IPS DF 6.9 (cell line): Measurements from ENCODE around the gene BIRC3.
A peak's percentile ranks its signal among the peaks of the same experiment; 100 is the strongest.

Experiments
- DNase-seq: peaks from one replicate; pipeline ENCODE4 v3.0.0-alpha.2; 2013; ENCODE audit warnings: low read depth, low spot score
- H3K27ac ChIP-seq: one replicate; pipeline ENCODE4 v1.5.1; 2013; ENCODE audit warnings: low read length, control low read depth
- H3K27me3 ChIP-seq: 2 replicates; pipeline ENCODE4 v1.6.1; 2013; ENCODE audit warnings: mild to moderate bottlenecking, low read length; ENCODE audit not compliant: control insufficient read depth, insufficient read depth
- H3K36me3 ChIP-seq: 2 replicates; pipeline ENCODE4 v1.6.1; 2013; ENCODE audit warnings: low read length; ENCODE audit not compliant: control insufficient read depth, insufficient read depth
- H3K4me1 ChIP-seq: 2 replicates; pipeline ENCODE4 v1.6.1; 2013; ENCODE audit warnings: low read length; ENCODE audit not compliant: control insufficient read depth, insufficient read depth
- H3K4me3 ChIP-seq: 2 replicates; pipeline ENCODE4 v1.5.1; 2013; ENCODE audit warnings: mild to moderate bottlenecking, low read length
- H3K9me3 ChIP-seq: 2 replicates; pipeline ENCODE4 v1.6.1; 2013; ENCODE audit warnings: low read length, inconsistent platforms; ENCODE audit not compliant: control insufficient read depth, insufficient read depth
- WGBS: extraction: QIAGEN DNeasy Blood & Tissue Kit; methylation state at CpG from one replicate; pipeline ENCODE4 v1.1.7; 2013; ENCODE audit warnings: mixed read lengths, missing lambda C conversion rate; ENCODE audit not compliant: insufficient read length, insufficient coverage; 5-methylcytosine and 5-hydroxymethylcytosine counted together

Gene BIRC3

GRCh38 chr11:102309621-102310541, 7.4 kb upstream of the BIRC3 start:
- WGBS, result no CpG with 5 or more reads among the region's 25 CpGs
- H3K27me3 ChIP-seq, result no peaks in the 10 kb centered on the region
- H3K36me3 ChIP-seq, result no peaks in the 10 kb centered on the region
- H3K4me1 ChIP-seq, result peaks cover 2% of the 10 kb centered on the region; the same call in 1 of the 2 replicates
- DNase-seq, result peak; percentile 39
- H3K27ac ChIP-seq, result no peak overlapping the region
- H3K9me3 ChIP-seq, result no peaks in the 10 kb centered on the region
- no peak overlapping the region for H3K4me3 ChIP-seq

GRCh38 chr11:102312667-102313066, 4.6 kb upstream of the BIRC3 start:
- no peaks in the 10 kb centered on the region for H3K9me3 ChIP-seq
- no peak overlapping the region for H3K27ac ChIP-seq
- H3K4me3 ChIP-seq, result no peak overlapping the region
- no peaks in the 10 kb centered on the region for H3K36me3 ChIP-seq
- no CpG with 5 or more reads among the region's 2 CpGs for WGBS
- no peak for DNase-seq
- no peaks in the 10 kb centered on the region for H3K27me3 ChIP-seq
- H3K4me1 ChIP-seq, result no peaks in the 10 kb centered on the region

DNA sequence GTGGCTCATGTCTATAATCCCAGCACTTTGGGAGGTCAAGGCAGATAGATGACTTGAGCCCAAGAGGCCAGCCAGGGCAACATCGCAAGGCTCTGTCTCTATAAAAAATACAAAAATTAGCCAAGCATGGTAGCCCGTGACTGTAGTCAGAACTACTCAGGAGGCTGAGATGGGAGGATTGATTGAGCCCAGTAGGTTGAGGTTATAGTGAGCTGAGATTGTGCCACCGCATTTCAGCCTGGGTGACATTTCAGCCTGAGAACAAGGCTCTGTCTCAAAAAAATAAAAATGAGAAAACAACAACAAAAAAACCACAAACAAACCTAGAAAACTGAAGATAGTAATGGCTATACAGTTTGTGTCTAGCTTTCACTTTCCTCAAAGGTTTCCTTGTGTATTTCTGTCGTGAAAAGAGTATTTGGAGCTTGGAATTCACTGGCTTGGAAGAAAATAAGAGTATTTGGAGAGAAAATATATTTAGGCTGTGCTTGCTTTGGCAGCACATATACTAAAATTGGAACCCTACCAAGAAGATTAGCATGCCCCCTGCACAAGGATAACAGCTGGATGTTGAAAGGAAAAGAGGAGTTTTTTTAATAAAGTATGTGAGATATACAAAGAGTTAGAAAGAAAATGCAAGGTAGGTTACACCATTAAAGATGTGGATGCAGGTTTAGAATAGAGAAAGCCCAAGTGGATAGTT, 3.9 kb upstream of the BIRC3 start:
- no peaks in the 10 kb centered on the region for H3K36me3 ChIP-seq
- WGBS, result no CpG with 5 or more reads among the region's 4 CpGs
- no peaks in the 10 kb centered on the region for H3K27me3 ChIP-seq
- DNase-seq, result no peak
- no peaks in the 10 kb centered on the region for H3K9me3 ChIP-seq
- no peak overlapping the region for H3K27ac ChIP-seq
- H3K4me1 ChIP-seq, result no peaks in the 10 kb centered on the region
- no peak overlapping the region for H3K4me3 ChIP-seq

DNA sequence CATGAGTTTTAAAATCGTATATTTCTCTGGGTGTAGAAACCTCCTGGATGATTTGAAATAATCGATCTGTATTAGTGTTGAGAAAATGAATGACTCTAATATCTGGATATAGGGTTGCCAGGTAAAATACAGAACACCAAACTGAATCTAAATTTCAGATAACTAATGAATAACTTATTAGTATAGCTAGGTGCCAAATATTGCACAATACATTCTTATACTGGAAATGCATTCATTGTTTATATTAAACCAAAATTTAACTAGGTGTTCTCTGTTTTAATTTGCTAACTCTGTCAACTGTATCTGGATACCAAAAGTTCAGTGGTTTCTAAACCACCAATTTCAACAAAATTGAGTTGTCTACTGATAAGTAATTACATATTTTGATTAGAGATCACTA, 2.5 kb upstream of the BIRC3 start:
- H3K9me3 ChIP-seq, result no peaks in the 10 kb centered on the region
- H3K4me1 ChIP-seq, result no peaks in the 10 kb centered on the region
- no CpG with 5 or more reads among the region's 2 CpGs for WGBS
- H3K27ac ChIP-seq, result no peak overlapping the region
- no peak for DNase-seq
- H3K4me3 ChIP-seq, result no peak overlapping the region
- H3K36me3 ChIP-seq, result no peaks in the 10 kb centered on the region
- no peaks in the 10 kb centered on the region for H3K27me3 ChIP-seq

GRCh38 chr11:102316346-102316904, 859 bp upstream of the BIRC3 start:
- Histone ChIP-seq H3K9me3 (no peaks in the 10 kb centered on the region), H3K27me3 (no peaks in the 10 kb centered on the region), H3K36me3 (no peaks in the 10 kb centered on the region), H3K4me3 (no peak overlapping the region), H3K4me1 (no peaks in the 10 kb centered on the region), H3K27ac (no peak overlapping the region)
- no peak for DNase-seq
- WGBS, result no CpG with 5 or more reads among the region's 4 CpGs

GRCh38 chr11:102317768-102318103, 452 bp downstream of the BIRC3 start:
- Histone ChIP-seq H3K4me3 (no peak overlapping the region; the same call in 1 of the 2 replicates), H3K9me3 (no peaks in the 10 kb centered on the region), H3K27ac (no peak overlapping the region), H3K4me1 (no peaks in the 10 kb centered on the region), H3K36me3 (no peaks in the 10 kb centered on the region), H3K27me3 (no peaks in the 10 kb centered on the region)
- no CpG with 5 or more reads among the region's 7 CpGs for WGBS
- DNase-seq, result no peak

GRCh38 chr11:102318469-102318868, 1.2 kb downstream of the BIRC3 start:
- Histone ChIP-seq H3K27me3 (no peaks in the 10 kb centered on the region), H3K27ac (no peak overlapping the region), H3K36me3 (no peaks in the 10 kb centered on the region), H3K4me3 (no peak overlapping the region), H3K4me1 (no peaks in the 10 kb centered on the region), H3K9me3 (no peaks in the 10 kb centered on the region)
- WGBS, result no CpG with 5 or more reads among the region's 1 CpG
- no peak for DNase-seq

- no CpG with 5 or more reads among the region's 2 CpGs for WGBS
- H3K4me1 ChIP-seq, result no peaks in the 10 kb centered on the region
- no peak overlapping the region for H3K27ac ChIP-seq
These were observed 2.3 kb downstream of the BIRC3 start for GRCh38 chr11:102319544-102319943.

DNA sequence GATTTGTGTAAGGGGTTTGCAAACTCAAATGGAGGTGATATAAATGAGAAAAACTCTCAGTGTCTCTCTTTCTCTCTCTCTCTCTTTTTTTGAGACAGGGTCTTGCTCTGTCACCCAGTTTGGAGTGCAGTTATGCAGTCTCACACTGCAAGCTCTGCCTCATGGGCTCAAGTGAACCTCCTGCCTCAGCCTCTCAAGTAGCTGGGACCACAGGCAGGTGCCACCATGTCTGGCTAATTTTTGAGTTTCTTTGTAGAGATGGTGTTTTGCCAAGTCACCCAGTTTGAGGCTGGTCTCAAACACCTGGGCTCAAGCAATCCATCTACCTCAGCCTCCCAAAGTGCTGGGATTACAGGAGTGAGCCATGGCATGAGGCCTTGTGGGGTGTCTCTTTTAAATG, 2.9 kb downstream of the BIRC3 start:
- no peaks in the 10 kb centered on the region for H3K4me1 ChIP-seq
- DNase-seq, result no peak
- H3K4me3 ChIP-seq, result no peak overlapping the region
- H3K9me3 ChIP-seq, result no peaks in the 10 kb centered on the region
- H3K27ac ChIP-seq, result no peak overlapping the region
- no peaks in the 10 kb centered on the region for H3K36me3 ChIP-seq
- no peaks in the 10 kb centered on the region for H3K27me3 ChIP-seq

More at GRCh38 chr11:102319544-102319943, 2.3 kb downstream of the BIRC3 start:
- Histone ChIP-seq H3K4me3 (no peak overlapping the region), H3K36me3 (no peaks in the 10 kb centered on the region), H3K27me3 (no peaks in the 10 kb centered on the region), H3K9me3 (no peaks in the 10 kb centered on the region)
- DNase-seq, result no peak

DNA sequence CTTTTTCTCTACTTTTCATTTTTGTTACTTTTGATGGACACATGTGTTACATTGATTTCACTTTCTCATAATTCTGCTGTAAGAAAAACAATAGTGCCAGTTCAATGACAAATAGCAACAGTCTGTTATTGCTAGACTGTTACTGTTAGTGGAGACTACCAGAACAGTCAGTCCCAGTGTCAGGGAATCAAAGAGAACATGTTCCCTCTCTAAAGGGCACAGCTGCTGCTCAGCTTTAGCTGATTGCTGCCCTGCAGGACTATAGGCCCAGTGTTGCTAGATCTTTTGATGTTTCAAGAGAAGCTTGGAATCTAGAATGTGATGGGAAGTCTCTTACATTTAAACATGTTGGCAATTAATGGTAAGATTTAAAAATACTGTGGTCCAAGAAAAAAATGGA, 3.4 kb downstream of the BIRC3 start:
- Histone ChIP-seq H3K27ac (no peak overlapping the region), H3K36me3 (no peaks in the 10 kb centered on the region), H3K4me3 (no peak overlapping the region), H3K9me3 (no peaks in the 10 kb centered on the region), H3K4me1 (no peaks in the 10 kb centered on the region), H3K27me3 (no peaks in the 10 kb centered on the region)
- DNase-seq, result no peak
